Dermis microvascular lymphatic vessel endothelial cell (primary cell): ENCODE results near the gene NGLY1. TPM values are rescaled to one million over a fixed set of nuclear protein-coding genes. Genes with fewer than 3 reads are reported as not detected.

ENCODE experiments used
- DNase-seq, 2 donors: peaks; one replicate each; pipeline versions ENCODE4 v3.0.0 to v3.0.0-alpha.2; 2010; ENCODE audit warnings: low read depth in 2 of 2
- total RNA-seq: library from RNA; depleted of rRNA; stranded (reverse); fragments of >200 nt; gene quantifications from 2 replicates; pipeline ENCODE4 v1.2.1, GENCODE V29; 2014

NGLY1 gene
- total RNA-seq, 1 donor from 2014 or later, result 22.3 TPM

DNA sequence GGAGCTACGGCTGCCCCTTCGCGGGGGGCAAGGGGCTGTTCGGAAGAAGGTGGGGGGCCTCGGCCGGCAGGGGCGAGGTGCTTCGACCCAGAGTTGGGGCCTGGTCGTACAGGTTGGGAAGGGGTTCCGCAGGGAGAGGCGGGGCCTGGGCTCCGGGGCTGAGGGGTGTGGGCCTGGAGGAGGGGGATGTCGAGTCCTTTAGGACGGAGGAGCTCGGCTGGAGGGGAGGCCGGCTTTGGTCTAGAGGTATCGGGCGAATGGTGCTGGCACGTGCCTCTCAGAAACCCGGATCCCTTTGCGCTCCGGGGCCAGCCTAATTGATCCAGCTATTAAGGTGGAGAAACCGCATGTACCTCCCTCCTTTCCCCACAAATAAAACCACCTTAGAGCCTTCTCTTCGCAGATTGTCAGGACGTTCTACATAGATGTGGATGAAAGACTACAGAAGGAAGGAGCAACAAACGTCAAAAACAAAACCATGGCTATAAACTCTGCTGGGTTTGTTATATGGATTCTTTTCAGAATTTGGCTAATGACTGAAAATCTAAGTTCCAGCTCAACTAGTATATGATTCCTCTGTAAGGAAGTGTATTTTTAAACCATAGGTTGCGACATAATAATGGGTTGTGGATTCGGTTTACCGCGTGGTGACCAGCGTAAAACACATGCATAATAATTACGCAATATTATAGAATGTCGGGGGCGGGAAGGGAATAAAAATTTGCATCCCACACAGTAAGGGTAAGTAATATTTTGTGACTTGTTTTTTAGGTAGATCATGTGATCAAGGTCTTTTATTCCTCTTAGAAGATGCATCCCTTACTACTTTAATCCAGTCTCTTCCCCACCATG lies 644 bp upstream of the NGLY1 start:
- DNase-seq, result peak in 1 of 2 donors; percentile 49

DNA sequence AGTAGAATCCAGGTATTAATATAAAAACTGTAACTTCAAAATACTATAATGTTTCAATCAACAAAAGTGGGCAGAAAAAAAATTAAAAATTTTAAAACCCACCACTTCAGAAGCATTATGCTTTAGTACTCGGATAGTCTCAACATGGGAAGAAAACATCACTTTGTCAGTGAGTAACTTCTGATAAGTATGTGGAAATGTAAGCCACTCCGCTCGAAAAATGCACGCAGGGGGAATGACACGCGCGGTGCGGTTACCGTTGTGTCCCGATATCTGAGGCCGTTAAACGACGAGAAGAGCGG lies 656 bp downstream of the NGLY1 start:
- DNase-seq, result no peak

DNA sequence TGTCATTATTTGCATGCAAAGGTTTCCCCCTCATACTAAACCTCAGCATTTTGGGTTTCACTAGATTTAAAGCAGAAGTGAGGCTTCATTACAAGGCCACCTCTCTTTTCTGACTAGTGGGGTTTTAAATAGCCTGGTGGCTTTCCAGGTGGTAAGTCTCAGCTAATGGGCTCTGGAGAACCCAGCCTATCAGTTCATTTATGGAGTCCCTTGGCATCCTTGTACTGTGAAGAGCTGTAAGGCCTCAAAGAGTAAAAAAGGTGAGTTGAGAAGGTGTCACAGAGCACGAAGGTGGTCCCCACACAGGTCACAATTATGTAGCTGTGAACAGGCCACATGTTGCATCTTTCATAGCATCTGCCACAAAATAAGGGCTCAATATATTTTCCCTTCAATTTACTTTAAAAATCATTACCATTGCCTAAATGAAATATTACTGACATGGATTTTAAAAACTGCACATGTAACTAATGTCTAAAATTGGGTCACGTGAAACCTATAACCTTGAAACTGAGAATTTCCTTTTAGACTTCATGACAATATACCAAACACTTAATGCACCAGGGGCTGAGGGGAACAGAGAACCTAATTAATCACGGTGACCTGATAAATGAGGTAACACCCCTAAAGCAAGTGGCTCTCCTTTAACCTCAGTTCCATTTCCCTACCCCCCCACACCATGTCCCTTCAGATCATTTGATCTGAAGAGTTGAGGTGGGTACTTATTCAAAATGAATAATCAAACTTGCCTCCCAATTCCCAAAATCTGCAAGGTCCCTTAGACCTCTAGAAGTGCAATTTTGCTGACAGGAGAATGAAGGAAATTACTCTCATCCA lies 1.3 kb downstream of the NGLY1 start:
- no peak for DNase-seq

DNA sequence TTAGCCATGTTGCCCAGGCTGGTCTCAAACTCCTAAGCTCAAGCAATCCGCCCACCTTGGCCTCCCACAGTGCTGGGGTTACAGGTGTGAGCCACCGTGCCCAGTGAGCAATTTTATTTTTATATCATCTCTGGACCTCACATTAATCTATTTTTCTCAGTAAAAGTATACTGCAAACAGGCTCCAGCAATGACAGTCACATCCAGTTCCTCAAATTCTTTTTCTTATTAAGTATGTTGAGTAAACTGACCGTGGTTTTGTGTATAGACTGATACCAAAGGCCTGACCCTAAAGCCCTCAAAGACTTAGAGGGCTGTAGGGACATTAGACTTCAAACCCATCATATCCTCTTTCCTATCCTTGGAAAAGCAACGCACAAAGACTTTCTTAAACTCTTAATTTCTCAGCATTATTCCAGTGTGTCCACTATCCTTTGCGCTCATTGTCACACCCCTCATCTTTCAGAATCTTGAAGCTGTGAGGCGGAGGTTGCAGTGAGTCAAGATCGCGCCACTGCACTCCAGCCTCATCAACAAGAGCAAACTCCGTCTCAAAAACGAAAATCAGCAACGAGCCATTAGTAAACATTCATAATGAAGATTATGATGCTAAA lies 2.0 kb downstream of the NGLY1 start:
- no peak for DNase-seq

DNA sequence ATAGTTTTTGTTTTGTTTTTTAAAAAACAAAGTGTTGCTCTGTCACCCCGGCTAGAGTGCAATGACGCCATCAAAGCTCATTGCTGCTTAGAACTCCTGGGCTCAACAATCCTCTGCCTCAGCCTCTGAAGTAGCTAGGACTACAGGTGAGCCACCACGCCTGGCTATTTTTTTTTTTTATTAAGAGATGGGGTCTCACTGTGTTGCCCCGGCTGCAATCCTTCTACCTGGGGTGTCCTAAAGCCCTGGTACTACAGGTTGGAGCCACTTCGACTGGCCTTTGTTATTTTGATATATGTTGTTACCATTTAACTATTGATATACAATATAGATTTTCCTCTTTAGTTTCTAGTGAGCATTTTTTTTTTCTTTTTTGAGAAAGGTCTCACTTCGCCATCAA lies 2.6 kb downstream of the NGLY1 start:
- no peak for DNase-seq

DNA sequence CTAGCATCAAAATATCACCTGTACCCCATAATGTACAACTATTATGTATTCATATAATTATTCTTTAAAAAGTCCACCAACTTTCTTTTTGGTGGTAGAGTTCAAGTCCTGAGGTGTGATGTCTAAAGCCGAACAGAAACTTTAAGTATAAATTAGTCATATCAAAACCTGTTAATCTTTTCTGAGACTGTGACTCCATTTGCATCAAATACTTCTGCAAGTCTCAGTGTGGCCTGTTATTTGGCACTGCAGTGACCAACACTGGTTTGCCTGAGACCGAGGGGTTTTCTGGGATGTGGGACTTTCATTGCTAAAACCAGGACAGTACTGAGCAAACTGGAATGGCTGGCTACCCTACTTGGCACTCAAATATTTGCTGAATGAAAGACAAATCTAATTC lies 7.3 kb downstream of the NGLY1 start:
- DNase-seq, result no peak

DNA sequence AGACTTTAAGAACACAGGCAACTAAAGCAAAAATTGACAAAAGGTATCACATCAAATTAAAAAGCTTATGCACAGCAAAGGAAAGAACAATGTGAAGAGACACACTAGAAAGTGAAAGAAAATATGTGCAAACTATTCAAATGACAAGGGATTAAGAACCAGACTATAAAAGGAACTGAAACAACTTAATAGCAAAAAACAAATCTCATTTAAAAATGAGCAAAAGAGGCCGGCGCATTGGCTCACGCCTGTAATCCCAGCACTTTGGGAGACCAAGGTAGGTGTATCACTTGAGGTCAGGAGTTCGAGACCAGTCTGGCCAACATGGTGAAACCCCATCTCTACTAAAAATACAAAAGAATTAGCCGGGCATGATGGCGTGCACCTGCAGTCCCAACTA lies 14.4 kb downstream of the NGLY1 start:
- DNase-seq, result no peak

DNA sequence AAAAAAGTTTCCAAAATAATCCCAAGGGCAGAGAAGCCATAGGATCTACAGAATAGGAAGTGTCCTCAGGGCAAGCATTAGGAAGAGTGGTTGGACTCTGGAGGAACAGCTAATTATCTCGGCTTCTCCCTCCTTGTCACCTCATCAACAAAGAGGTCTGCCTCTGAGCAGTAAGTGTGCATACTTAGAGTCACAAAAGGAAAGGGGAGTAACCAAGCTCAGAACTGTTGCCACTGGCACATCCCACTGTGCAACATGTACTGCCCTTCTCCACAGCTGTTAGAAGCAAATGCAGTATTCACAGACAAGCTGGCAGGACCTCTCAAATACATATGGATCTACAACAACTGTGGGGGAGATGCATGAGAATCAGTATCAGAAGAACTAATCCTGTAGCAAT lies 31.5 kb downstream of the NGLY1 start:
- no peak for DNase-seq

DNA sequence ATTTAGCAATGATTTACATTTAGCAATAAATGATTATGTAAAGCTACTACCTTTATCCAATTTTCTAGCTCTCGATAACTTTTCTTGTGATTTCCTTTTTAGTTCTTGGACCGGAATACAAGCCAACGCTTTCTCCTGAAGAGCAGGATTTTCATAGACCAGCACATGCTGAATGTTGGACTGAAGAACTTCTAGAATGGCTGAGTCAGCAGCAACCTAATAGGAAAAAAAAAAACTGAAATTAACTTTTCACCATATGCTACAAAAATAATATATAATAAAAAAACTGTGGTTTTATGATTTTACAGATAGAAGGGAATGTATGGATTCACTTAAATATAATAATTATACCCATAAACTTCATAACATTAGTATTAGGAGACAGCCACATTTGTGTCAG lies 32.2 kb downstream of the NGLY1 start:
- no peak for DNase-seq

DNA sequence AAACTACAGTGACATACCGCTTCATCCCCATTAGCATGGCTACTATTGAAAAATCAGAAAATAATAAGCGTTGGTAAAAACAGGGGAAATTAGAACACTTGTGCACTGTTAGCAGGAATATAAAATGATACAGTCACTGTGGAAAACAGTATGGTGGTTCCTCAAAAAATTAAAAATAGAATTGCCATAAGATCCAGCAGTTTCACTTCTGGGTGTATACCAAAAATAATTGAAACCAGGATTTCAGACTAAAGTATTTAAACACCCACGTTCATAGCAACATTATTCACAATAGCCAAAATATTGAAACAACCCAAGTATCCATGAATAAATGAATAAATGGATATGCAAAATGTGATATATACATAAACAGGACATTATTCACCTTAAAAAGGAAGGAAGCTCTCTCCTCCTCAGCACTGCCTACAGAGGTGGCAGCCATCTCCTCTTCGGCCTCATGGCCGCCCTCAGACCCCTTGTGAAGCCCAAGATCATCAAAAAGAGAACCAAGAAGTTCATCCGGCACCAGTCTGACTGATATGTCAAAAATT lies 34.1 kb downstream of the NGLY1 start:
- no peak for DNase-seq

DNA sequence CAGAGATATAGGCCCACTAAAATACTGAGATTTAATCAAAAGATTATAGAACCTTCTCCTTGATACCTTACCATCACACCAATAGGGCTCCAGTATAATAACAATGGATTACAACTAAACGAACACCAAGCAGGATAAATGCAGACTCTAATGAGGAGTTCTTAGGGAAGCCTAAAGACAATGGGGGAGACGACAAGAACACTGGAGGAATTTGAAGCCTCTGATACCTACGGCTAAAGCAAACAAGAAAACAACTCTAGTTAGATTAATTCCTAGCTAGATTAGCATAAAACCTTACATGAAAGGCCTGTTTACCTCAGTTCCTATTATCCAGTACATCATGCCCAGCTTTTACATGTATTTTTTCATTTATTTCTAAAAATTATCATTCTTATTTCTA lies 35.1 kb downstream of the NGLY1 start:
- no peak for DNase-seq

DNA sequence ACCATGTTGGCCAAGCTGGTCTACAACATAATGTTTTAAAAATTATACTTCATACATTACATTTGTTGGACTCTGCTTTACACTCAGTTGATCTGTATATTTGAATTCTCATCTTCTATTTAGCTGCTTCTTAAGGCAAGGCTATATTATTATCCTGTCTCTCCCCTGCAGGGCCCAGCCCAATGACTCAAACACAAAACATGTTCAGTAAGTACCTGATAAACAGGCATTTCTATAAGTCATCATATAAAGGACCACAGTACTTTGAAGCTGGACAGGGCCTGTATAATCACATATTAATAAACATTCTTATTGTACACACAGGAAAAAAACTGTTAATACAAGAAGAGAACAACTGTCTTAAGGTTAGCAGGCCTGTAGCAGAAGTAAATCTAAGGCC lies 36.2 kb downstream of the NGLY1 start:
- peak in 1 of 2 donors; percentile 4 for DNase-seq

DNA sequence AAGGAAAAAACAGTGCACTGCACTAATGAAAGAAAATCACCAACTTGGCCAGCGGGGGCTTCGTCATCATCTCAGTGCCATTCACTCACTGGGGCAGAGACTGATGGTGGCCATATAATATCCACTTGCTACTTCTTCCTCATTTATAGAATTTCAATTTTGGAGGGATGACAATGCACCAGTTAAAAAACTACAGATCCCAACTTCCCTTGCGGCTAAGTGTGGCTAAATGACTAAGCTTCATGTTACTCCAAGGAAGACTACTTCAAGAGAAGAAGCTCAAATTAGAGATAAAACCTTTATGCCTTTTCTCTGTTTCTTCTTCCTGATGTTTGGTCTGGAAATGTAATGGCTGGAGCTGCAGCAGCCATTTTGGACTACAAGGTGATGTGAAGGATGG lies 38.8 kb downstream of the NGLY1 start:
- DNase-seq, result no peak

DNA sequence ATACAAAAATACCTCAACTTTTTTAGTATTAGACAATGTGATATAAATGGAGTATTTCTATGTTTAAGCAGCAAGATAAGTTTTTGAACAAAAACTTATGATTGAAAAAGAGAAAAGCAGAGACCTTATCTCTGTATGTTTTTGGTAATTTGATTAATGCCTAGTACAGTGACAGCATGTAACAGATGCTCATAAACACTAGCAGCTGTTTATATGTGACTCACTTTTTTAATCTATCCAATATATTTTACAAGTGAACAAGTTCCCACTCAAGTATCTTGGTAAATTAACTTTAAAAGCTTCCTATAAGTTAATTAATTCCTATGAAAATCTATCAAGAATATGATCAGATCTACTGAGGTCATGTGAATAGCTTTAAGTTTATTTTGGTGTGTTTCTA lies 55.1 kb downstream of the NGLY1 start:
- DNase-seq, result no peak

DNA sequence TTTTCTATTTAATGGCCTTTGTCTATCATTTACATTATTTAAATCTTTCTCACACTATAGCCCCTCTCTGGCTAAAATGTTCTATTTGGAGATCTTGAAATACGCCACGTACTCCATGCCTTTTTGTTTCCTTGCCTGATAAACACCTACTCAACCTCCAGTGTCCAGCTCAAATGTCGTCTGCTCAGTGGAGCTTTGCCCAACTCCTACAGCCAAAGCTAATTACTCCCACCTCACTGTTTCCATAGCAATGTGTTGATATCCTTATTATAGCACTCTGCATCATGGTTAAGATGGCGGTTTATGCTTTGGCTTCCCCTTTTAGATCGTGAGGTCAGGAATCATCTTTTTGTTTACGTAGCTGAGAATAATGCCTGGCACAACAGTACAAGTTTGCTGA lies 55.9 kb downstream of the NGLY1 start:
- DNase-seq, result no peak

DNA sequence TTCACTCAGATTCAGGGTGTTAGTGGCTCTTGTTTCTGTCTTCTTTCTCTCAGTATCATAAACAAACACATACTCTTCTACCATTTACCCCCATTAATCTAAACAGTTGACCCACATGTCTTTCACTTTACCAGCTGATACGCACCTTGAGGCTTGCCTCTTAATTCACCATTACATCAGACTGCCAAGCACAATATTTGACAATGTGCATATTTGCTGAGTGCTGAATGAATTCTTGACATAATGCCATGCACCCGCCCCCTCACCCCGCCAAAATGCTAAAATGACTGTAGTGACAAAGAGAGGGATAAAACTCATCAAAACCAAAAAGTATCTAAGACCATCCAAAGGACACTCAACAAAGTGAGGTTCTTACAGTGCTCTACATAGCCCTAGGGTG lies 57.4 kb downstream of the NGLY1 start:
- DNase-seq, result no peak

DNA sequence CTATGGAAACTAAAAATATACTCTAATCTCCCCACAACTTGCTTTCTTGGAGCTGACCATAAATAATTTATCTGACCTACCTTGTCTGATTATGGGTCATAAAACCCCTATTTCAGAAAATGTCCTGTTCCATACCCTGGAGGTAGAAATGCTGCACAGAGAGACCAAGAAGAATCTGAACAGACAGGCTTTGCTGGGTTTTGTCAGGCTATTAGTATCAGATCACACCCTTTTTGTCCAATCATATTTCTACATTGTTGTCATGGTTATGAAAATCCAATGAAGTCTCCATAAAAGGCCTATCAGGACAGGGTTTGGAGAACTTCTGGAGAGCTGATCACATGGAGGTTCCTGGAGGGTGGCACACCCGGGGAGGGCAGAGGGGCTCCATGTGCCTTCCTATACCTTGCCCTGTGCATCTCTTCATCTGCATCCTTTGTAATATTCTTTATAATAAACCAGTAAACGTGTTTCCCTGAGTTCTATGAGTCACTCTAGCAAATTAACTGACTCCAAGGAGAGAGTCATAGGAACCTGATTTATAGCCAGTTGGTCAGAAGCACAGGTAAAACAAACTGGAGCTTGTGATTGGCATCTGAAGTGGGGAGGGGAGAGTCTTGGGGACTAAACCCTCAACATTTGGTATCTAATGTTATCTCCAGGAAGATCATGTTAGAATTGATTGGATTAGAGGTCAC lies 58.1 kb downstream of the NGLY1 start:
- no peak for DNase-seq

DNA sequence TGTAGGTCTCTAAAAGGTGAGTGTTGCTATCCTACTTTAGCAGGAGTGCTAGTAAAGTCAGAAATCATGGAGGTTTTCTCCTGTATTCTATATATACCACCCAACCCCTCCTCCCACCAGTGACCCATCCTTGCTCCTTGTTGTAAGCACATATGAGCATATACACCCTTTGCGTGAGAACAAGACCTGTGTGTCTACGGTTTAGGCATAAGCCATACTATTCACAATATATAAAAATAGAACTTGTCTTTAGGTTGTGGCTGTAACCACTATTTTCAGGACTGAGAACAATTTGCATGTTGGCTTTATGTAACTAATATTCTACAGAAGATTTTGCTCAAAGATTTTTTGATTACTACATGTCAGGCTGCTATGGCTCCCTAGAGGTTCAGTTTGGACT lies 59.4 kb downstream of the NGLY1 start:
- no peak for DNase-seq

DNA sequence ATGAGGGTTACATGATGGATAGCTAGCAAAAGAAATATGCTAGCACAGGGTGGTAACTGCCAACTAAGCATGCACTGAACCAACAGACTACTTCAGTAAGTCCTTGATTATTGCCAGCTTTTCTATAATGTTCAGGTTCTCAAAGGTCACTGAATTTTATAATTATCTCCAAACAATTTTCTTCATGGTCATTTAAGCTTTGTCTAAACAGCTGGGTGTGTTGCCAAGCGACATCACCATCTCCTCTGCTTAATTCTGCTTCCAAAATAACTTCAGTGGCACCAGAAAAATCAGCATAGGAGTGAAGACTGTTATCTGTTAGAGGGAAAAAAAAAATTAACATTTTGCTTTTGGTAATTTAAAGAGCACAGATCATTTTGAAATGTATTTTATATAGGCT lies 63.9 kb downstream of the NGLY1 start:
- DNase-seq, result no peak

DNA sequence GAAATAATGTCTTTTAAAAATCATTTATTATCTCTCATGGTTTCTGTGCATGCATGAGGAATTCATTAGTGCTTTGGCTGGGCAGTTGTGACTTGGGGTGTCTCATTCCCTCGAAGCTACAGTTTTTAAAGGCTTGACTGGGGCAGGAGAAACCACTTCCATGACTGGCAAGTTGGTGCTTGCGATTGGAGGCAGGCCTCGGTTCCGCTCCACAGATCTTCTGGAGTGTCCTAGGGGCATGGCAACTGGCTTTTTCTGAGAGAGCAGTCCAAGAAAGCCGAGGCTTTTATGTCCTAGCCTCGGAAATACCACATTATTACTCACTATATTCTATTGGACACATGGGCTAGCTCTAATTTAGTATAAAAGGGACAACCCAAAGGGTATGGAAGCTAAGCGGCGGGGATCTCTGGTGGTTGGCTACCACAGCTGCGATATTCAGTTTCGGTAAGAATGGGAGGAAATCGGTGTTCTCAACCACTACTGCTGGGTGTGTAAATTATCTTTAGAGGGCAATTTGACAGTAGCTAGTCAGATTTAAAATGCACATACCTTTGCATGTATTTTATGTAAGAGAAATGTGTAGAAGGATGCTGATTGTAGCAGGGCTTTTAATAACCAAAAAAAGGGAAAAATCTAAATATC lies 69.8 kb downstream of the NGLY1 start:
- DNase-seq, result no peak

DNA sequence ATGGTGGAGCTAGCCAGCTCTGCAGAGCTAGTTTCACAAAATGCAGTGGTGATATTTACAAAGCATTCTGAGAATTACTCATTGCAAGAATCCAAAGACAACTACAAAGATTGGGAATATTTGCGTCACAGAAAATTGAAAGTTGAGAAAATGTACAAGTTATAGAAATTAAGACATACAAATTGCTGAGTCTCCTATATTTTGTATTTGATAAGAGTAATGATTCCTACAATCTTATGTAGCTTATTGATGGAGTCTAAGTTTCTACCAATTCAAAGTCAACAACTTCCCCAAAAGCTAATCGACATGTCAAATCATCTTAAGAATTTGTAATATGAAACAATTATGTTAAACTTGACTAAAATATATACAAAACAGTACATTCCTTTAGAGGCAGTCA lies 72.2 kb downstream of the NGLY1 start:
- DNase-seq, result no peak
